ENCODE data around the gene AKAP8L.

Gene AKAP8L

GRCh38 chr19:15448044-15448777, 29.4 kb upstream of the AKAP8L start:
- no peak overlapping the region for H3K27ac ChIP-seq (ENCODE audit: low read depth, low read length)
- H3K27me3 ChIP-seq (ENCODE audit: control insufficient read depth in 1 of 2, insufficient read depth in 2 of 2, low read length in 2 of 2): no peaks in the 10 kb centered on the region
- H3K9me3 ChIP-seq (ENCODE audit: control insufficient read depth in 1 of 2, low read length in 2 of 2): no peaks in the 10 kb centered on the region
- H3K4me3 ChIP-seq (ENCODE audit: low read depth in 1 of 2, low read length in 2 of 2): no peak overlapping the region
- H3K4me1 ChIP-seq (ENCODE audit: control insufficient read depth in 1 of 2, insufficient read depth in 2 of 2, low read length in 2 of 2): peaks cover 4 to 22% of the 10 kb centered on the region in 2 donors
- peaks cover 0 to 5% of the 10 kb centered on the region in 2 donors for H3K36me3 ChIP-seq (ENCODE audit: control insufficient read depth in 1 of 2, insufficient read depth in 2 of 2, low read length in 2 of 2)
- H3K9ac ChIP-seq (ENCODE audit: low read depth in 1 of 2, low read length in 2 of 2): no peak overlapping the region

GRCh38 chr19:15447057-15447456, 28.3 kb upstream of the AKAP8L start:
- Histone ChIP-seq H3K9me3 (ENCODE audit: control insufficient read depth in 1 of 2, low read length in 2 of 2) (no peaks in the 10 kb centered on the region), H3K4me3 (ENCODE audit: low read depth in 1 of 2, low read length in 2 of 2) (no peak overlapping the region), H3K27me3 (ENCODE audit: control insufficient read depth in 1 of 2, insufficient read depth in 2 of 2, low read length in 2 of 2) (no peaks in the 10 kb centered on the region), H3K36me3 (ENCODE audit: control insufficient read depth in 1 of 2, insufficient read depth in 2 of 2, low read length in 2 of 2) (no peaks in the 10 kb centered on the region), H3K27ac (ENCODE audit: low read depth, low read length) (no peak overlapping the region), H3K4me1 (ENCODE audit: control insufficient read depth in 1 of 2, insufficient read depth in 2 of 2, low read length in 2 of 2) (peaks cover 0 to 16% of the 10 kb centered on the region in 2 donors), H3K9ac (ENCODE audit: low read depth in 1 of 2, low read length in 2 of 2) (no peak overlapping the region)

- H3K9me3 ChIP-seq (ENCODE audit: control insufficient read depth in 1 of 2, low read length in 2 of 2): no peaks in the 10 kb centered on the region
- no peak overlapping the region for H3K4me3 ChIP-seq (ENCODE audit: low read depth in 1 of 2, low read length in 2 of 2)
- H3K4me1 ChIP-seq (ENCODE audit: control insufficient read depth in 1 of 2, insufficient read depth in 2 of 2, low read length in 2 of 2): peaks cover 0 to 11% of the 10 kb centered on the region in 2 donors
- H3K36me3 ChIP-seq (ENCODE audit: control insufficient read depth in 1 of 2, insufficient read depth in 2 of 2, low read length in 2 of 2): no peaks in the 10 kb centered on the region
- H3K27me3 ChIP-seq (ENCODE audit: control insufficient read depth in 1 of 2, insufficient read depth in 2 of 2, low read length in 2 of 2): no peaks in the 10 kb centered on the region
- H3K27ac ChIP-seq (ENCODE audit: low read depth, low read length): no peak overlapping the region
- H3K9ac ChIP-seq (ENCODE audit: low read depth in 1 of 2, low read length in 2 of 2): no peak overlapping the region
These were observed 27.1 kb upstream of the AKAP8L start for GRCh38 chr19:15445807-15446376.

DNA sequence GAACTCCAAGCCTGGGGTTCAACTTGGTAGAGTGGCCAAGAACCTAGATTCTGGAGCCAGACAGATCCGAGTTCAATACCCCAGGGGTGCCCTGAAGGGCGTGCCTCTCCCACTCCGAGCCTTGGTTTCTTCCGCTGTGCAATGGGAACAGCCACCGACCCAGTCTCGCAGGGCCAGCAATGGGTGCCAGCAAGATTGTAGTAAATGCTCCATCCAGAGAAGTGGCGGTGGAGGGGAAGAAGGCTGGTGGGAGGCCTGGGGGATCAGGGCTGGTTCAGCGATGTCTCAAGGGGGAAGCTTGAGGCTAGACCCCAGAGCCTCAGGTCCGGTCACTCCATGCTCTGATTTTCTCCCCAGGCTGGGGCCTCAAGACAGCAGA, 26.4 kb upstream of the AKAP8L start:
- Histone ChIP-seq H3K4me3 (ENCODE audit: low read depth in 1 of 2, low read length in 2 of 2) (no peak overlapping the region), H3K27me3 (ENCODE audit: control insufficient read depth in 1 of 2, insufficient read depth in 2 of 2, low read length in 2 of 2) (no peaks in the 10 kb centered on the region), H3K9me3 (ENCODE audit: control insufficient read depth in 1 of 2, low read length in 2 of 2) (no peaks in the 10 kb centered on the region), H3K9ac (ENCODE audit: low read depth in 1 of 2, low read length in 2 of 2) (no peak overlapping the region), H3K27ac (ENCODE audit: low read depth, low read length) (no peak overlapping the region), H3K36me3 (ENCODE audit: control insufficient read depth in 1 of 2, insufficient read depth in 2 of 2, low read length in 2 of 2) (no peaks in the 10 kb centered on the region), H3K4me1 (ENCODE audit: control insufficient read depth in 1 of 2, insufficient read depth in 2 of 2, low read length in 2 of 2) (peaks cover 0 to 10% of the 10 kb centered on the region in 2 donors)

DNA sequence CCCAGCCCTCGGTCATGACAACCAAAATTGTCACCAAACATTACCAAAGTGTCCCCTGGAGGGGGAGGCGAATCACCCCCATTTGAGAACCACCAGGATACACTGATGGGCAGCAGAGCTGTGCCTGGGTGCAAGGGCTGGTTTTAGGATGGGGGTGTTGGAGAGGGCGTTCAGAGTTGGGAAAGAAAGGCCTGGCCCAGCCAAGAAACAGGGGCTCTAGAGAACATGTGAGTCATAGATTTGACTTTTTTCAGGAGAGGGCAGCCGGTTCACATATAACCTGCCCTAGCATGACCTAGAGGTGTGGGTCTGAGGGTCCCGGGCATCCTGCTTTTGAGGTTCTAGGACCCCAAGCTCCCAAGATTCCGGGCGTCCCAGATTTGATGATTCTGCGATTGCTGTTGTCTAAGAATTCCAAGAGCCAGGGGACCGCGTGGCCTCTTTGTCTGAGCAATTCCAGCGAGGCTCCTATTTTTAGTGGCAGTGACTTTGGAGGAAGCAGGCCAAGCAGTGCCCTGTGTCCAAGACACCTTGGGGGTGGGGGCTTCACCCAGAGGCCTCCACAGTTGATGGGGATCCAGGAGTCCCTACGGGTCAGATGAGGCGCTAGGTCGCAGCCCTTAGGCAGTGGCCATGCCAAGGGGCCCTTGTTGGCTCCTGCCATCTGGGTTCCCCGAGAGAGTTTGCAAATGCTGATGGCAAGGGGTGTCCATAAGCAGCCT, 25.9 kb upstream of the AKAP8L start:
- H3K4me1 ChIP-seq (ENCODE audit: control insufficient read depth in 1 of 2, insufficient read depth in 2 of 2, low read length in 2 of 2): peaks cover 0 to 7% of the 10 kb centered on the region in 2 donors
- H3K27me3 ChIP-seq (ENCODE audit: control insufficient read depth in 1 of 2, insufficient read depth in 2 of 2, low read length in 2 of 2): no peaks in the 10 kb centered on the region
- no peaks in the 10 kb centered on the region for H3K9me3 ChIP-seq (ENCODE audit: control insufficient read depth in 1 of 2, low read length in 2 of 2)
- H3K4me3 ChIP-seq (ENCODE audit: low read depth in 1 of 2, low read length in 2 of 2): no peak overlapping the region
- no peaks in the 10 kb centered on the region for H3K36me3 ChIP-seq (ENCODE audit: control insufficient read depth in 1 of 2, insufficient read depth in 2 of 2, low read length in 2 of 2)
- no peak overlapping the region for H3K9ac ChIP-seq (ENCODE audit: low read depth in 1 of 2, low read length in 2 of 2)
- H3K27ac ChIP-seq (ENCODE audit: low read depth, low read length): no peak overlapping the region

DNA sequence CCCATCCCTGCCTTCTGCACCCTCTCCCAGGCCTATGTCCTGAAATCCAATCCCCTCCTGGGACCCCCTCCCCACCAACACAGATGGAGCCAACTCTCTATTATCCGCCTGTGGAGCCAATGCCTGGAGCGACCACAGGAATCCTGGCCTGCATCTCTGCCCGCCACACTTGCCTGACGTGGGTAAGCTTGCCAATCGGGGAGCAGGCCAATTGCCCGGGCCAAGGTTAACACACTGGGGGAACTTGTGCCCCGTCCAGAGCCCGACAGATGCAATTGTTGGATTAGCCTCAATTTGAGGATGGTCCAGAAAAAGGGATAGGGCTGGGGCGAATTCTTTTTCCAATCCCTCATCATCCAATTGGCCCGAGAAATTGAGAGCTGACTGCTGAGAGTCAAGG, 25.1 kb upstream of the AKAP8L start:
- no peaks in the 10 kb centered on the region for H3K9me3 ChIP-seq (ENCODE audit: control insufficient read depth in 1 of 2, low read length in 2 of 2)
- no peak overlapping the region for H3K9ac ChIP-seq (ENCODE audit: low read depth in 1 of 2, low read length in 2 of 2)
- H3K4me3 ChIP-seq (ENCODE audit: low read depth in 1 of 2, low read length in 2 of 2): no peak overlapping the region
- no peak overlapping the region for H3K27ac ChIP-seq (ENCODE audit: low read depth, low read length)
- H3K4me1 ChIP-seq (ENCODE audit: control insufficient read depth in 1 of 2, insufficient read depth in 2 of 2, low read length in 2 of 2): peaks cover 0 to 3% of the 10 kb centered on the region in 2 donors
- H3K27me3 ChIP-seq (ENCODE audit: control insufficient read depth in 1 of 2, insufficient read depth in 2 of 2, low read length in 2 of 2): no peaks in the 10 kb centered on the region
- no peaks in the 10 kb centered on the region for H3K36me3 ChIP-seq (ENCODE audit: control insufficient read depth in 1 of 2, insufficient read depth in 2 of 2, low read length in 2 of 2)

DNA sequence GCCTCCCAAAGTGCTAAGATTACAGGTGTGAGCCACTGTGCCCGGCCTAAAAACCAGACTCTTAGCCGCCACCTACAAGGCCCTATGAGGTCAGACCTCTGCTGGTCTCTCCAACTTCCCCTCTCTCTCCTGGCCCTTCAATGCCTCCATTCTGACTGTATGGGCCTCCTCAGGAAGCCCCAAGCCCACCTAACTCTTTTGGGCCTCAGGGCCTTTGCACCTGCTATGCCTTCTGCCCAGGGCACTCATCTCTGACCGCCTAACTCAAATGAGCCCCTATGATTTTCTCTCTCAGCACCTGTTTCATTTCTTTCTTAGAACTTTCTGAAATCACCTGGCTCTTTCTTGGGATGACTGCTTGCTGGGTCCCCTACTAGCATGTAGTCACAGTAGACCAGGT, 24.5 kb upstream of the AKAP8L start:
- no peak overlapping the region for H3K9ac ChIP-seq (ENCODE audit: low read depth in 1 of 2, low read length in 2 of 2)
- H3K27ac ChIP-seq (ENCODE audit: low read depth, low read length): no peak overlapping the region
- H3K36me3 ChIP-seq (ENCODE audit: control insufficient read depth in 1 of 2, insufficient read depth in 2 of 2, low read length in 2 of 2): no peaks in the 10 kb centered on the region
- no peak overlapping the region for H3K4me3 ChIP-seq (ENCODE audit: low read depth in 1 of 2, low read length in 2 of 2)
- no peaks in the 10 kb centered on the region for H3K4me1 ChIP-seq (ENCODE audit: control insufficient read depth in 1 of 2, insufficient read depth in 2 of 2, low read length in 2 of 2)
- H3K9me3 ChIP-seq (ENCODE audit: control insufficient read depth in 1 of 2, low read length in 2 of 2): no peaks in the 10 kb centered on the region
- no peaks in the 10 kb centered on the region for H3K27me3 ChIP-seq (ENCODE audit: control insufficient read depth in 1 of 2, insufficient read depth in 2 of 2, low read length in 2 of 2)

DNA sequence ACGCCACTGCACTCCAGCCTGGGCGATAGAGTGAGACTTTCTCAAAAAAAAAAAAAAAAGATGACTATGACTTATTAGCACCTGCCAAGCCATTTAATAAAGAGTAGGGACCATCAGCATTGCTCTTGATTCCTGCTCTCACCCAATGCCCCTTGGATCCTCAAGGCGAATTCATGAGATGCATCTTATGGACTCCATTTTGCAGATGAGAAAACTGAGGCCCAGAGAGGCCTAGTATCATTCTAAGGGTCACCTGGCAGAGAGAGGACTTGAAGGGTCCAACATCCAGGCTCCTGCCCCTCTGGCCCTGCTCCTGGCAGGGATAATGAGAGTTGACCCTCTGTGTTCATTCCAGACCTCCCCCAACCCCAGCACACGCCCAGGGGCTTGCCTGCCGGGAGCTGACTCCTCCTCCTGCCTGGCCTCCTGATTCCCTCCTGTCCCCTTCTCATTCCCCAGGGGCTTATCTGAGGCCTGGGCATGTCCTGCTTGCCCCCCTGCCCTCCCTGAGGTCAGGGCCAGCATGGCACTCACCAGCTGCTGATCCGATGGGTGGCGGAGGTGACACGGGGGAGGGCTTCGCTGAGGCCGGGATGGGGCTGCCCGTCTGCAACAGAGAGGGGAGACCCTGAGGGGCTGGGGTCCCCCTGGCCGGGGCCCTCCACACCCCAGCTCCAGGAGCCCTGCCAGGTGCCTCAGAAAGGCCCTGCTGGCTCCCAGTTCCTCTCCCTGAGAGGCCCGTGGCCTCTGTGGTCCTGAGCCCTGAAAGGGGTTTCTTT, 23.5 kb upstream of the AKAP8L start:
- H3K9me3 ChIP-seq (ENCODE audit: control insufficient read depth in 1 of 2, low read length in 2 of 2): no peaks in the 10 kb centered on the region
- H3K27me3 ChIP-seq (ENCODE audit: control insufficient read depth in 1 of 2, insufficient read depth in 2 of 2, low read length in 2 of 2): no peaks in the 10 kb centered on the region
- no peak overlapping the region for H3K27ac ChIP-seq (ENCODE audit: low read depth, low read length)
- no peaks in the 10 kb centered on the region for H3K4me1 ChIP-seq (ENCODE audit: control insufficient read depth in 1 of 2, insufficient read depth in 2 of 2, low read length in 2 of 2)
- H3K4me3 ChIP-seq (ENCODE audit: low read depth in 1 of 2, low read length in 2 of 2): no peak overlapping the region
- no peak overlapping the region for H3K9ac ChIP-seq (ENCODE audit: low read depth in 1 of 2, low read length in 2 of 2)
- H3K36me3 ChIP-seq (ENCODE audit: control insufficient read depth in 1 of 2, insufficient read depth in 2 of 2, low read length in 2 of 2): no peaks in the 10 kb centered on the region

GRCh38 chr19:15441317-15441716, 22.5 kb upstream of the AKAP8L start:
- no peak overlapping the region for H3K4me3 ChIP-seq (ENCODE audit: low read depth in 1 of 2, low read length in 2 of 2)
- H3K27ac ChIP-seq (ENCODE audit: low read depth, low read length): no peak overlapping the region
- no peaks in the 10 kb centered on the region for H3K36me3 ChIP-seq (ENCODE audit: control insufficient read depth in 1 of 2, insufficient read depth in 2 of 2, low read length in 2 of 2)
- no peaks in the 10 kb centered on the region for H3K27me3 ChIP-seq (ENCODE audit: control insufficient read depth in 1 of 2, insufficient read depth in 2 of 2, low read length in 2 of 2)
- no peaks in the 10 kb centered on the region for H3K9me3 ChIP-seq (ENCODE audit: control insufficient read depth in 1 of 2, low read length in 2 of 2)
- H3K9ac ChIP-seq (ENCODE audit: low read depth in 1 of 2, low read length in 2 of 2): no peak overlapping the region
- H3K4me1 ChIP-seq (ENCODE audit: control insufficient read depth in 1 of 2, insufficient read depth in 2 of 2, low read length in 2 of 2): no peaks in the 10 kb centered on the region

All from duodenal mucosa (tissue), 2 donors.